Left lung (tissue), 10 donors: Measurements from ENCODE around the gene TTC31. TPM values are rescaled to one million over a fixed set of nuclear protein-coding genes. Genes with fewer than 3 reads are reported as not detected.

Experiments used
- ATAC-seq: fragments of 200-7000 bp; cut with Tn5 transposase; one replicate; pipeline ENCODE4 v1.9.1; 2020; ENCODE audit warnings: moderate library complexity
- DNase-seq, 4 donors: peaks; one replicate each; pipeline ENCODE4 v3.0.0-alpha.2; 2013 to 2020
- H3K27ac ChIP-seq, 2 donors: fragments of 200-600 bp; sonication (generic) in 1 of 2; one replicate each; pipeline versions ENCODE4 v1.5.0 to v1.8.0; 2020 to 2021
- H3K27me3 ChIP-seq, 2 donors: fragments of 200-600 bp; sonication (generic) in 1 of 2; one replicate each; pipeline versions ENCODE4 v1.5.0 to v1.8.0; 2020 to 2021
- H3K36me3 ChIP-seq, 2 donors: fragments of 200-600 bp; sonication (generic) in 1 of 2; one replicate each; pipeline versions ENCODE4 v1.5.0 to v1.8.0; 2020 to 2021
- H3K4me1 ChIP-seq, 2 donors: fragments of 200-600 bp; one replicate each; pipeline ENCODE4 v1.8.0; 2021
- H3K4me3 ChIP-seq, 2 donors: fragments of 200-600 bp; sonication (generic) in 1 of 2; one replicate each; pipeline versions ENCODE4 v1.5.0 to v1.8.0; 2020 to 2021; ENCODE audit warnings: mild to moderate bottlenecking in 1 of 2
- H3K9me3 ChIP-seq, 2 donors: fragments of 200-600 bp; sonication (generic) in 1 of 2; one replicate each; pipeline versions ENCODE4 v1.5.0 to v1.8.0; 2020 to 2021
- CTCF ChIP-seq, 2 donors: fragments of 200-600 bp; sonication (generic) in 1 of 2; IDR thresholded peaks; one replicate each; pipeline versions ENCODE4 v1.5.0 to v1.8.0; 2021; ENCODE audit warnings: antibody characterized with exemption in 2 of 2
- intact Hi-C, 2 donors: fragments of 100-400 bp; cut with DNase I; formaldehyde crosslinking; loops; one replicate each; pipeline versions ENCODE4 v1.11.2 to v1.14.2; 2022
- polyA plus RNA-seq, 6 donors: library from polyadenylated mRNA; unstranded; fragments of 120-200 nt; gene quantifications; one replicate each; pipeline ENCODE4 v1.2.1, GENCODE V29; 2013; ENCODE audit not compliant: insufficient read length in 6 of 6
- total RNA-seq, 2 donors: library from RNA; stranded (reverse); fragmentation: NEBNext Ultra II Directional; extraction: Animal tissue kit (Norgen Biotek cat#: 25700); gene quantifications; one replicate each; pipeline ENCODE4 v1.2.1, GENCODE V29; 2021
- donor health status: DM: no; HTN: yes; CAD: no.
- donor health status: DM: no; HTN: no; CAD: no.

Gene TTC31
- total and polyA plus RNA-seq, 8 donors, result 22.1 to 38.4 (median 33.5) TPM

GRCh38 chr2:74500578-74500946 is 17.7 kb downstream of the TTC31 start:
- H3K27me3 ChIP-seq, result peaks cover 30 to 72% of the 10 kb centered on the region in 2 donors
- DNase-seq (peak in 1 of 4 donors; percentile 4), ATAC-seq (no peak)
- H3K36me3 ChIP-seq, result peaks cover 0 to 10% of the 10 kb centered on the region in 2 donors
- peaks cover 30 to 67% of the 10 kb centered on the region in 2 donors for H3K4me1 ChIP-seq
- intact Hi-C loops, result no loop called here
- TF ChIP-seq CTCF (IDR thresholded peaks at IDR 0.05), result no peak
- no peak overlapping the region for H3K4me3 ChIP-seq
- no peaks in the 10 kb centered on the region for H3K9me3 ChIP-seq
- no peak overlapping the region for H3K27ac ChIP-seq

- DNase-seq (peak in 1 of 4 donors; percentile 45), ATAC-seq (no peak)
- Histone ChIP-seq H3K9me3 (no peaks in the 10 kb centered on the region), H3K27me3 (peaks cover 30 to 72% of the 10 kb centered on the region in 2 donors), H3K27ac (no peak overlapping the region), H3K36me3 (peaks cover 0 to 18% of the 10 kb centered on the region in 2 donors), H3K4me3 (peak overlapping the region in 1 of 2 donors; percentile 79), H3K4me1 (peaks cover 38 to 76% of the 10 kb centered on the region in 2 donors)
- intact Hi-C loops, result no loop called here
- no peak for TF ChIP-seq CTCF (IDR thresholded peaks at IDR 0.05)
Measured at GRCh38 chr2:74501335-74502071, 18.6 kb downstream of the TTC31 start.

GRCh38 chr2:74502147-74502719 is 19.4 kb downstream of the TTC31 start:
- Histone ChIP-seq H3K4me3 (peak overlapping the region; percentile 54 to 79), H3K27ac (peak overlapping the region; percentile 87 to 88), H3K9me3 (no peaks in the 10 kb centered on the region), H3K4me1 (peaks cover 38 to 81% of the 10 kb centered on the region in 2 donors), H3K27me3 (peaks cover 29 to 65% of the 10 kb centered on the region in 2 donors), H3K36me3 (peaks cover 0 to 18% of the 10 kb centered on the region in 2 donors)
- TF ChIP-seq CTCF (IDR thresholded peaks at IDR 0.05), result no peak
- intact Hi-C loops, result no loop called here
- DNase-seq (peak in 1 of 4 donors; percentile 66), ATAC-seq (peak; percentile 14)

GRCh38 chr2:74502720-74503505 is 20.0 kb downstream of the TTC31 start:
- H3K4me3 ChIP-seq, result peak overlapping the region; percentile 54 to 79
- TF ChIP-seq CTCF (IDR thresholded peaks at IDR 0.05), result no peak
- peak overlapping the region; percentile 87 to 88 for H3K27ac ChIP-seq
- peaks cover 0 to 18% of the 10 kb centered on the region in 2 donors for H3K36me3 ChIP-seq
- no peaks in the 10 kb centered on the region for H3K9me3 ChIP-seq
- DNase-seq (peak in 3 of 4 donors; percentile 75 to 96 (median 91)), ATAC-seq (peak; percentile 69)
- H3K27me3 ChIP-seq, result peaks cover 22 to 58% of the 10 kb centered on the region in 2 donors
- intact Hi-C loops, result no loop called here
- H3K4me1 ChIP-seq, result peaks cover 33 to 76% of the 10 kb centered on the region in 2 donors
